Cardiac fibroblast (primary cell): ENCODE results near the gene TRAF2.

ENCODE experiments used
- DNase-seq, 2 donors: peaks; one replicate each; pipeline versions ENCODE4 v3.0.0 to v3.0.0-alpha.2; 2010; ENCODE audit warnings: low read depth in 2 of 2
- H3K4me3 ChIP-seq, 2 donors: replicated peaks in 1 of 2; 1 replicate in 1 of 2; 2 replicates in 1 of 2; pipeline ENCODE4 v1.5.1; 2011; ENCODE audit warnings: low read depth in 2 of 2, low read length in 2 of 2, mild to moderate bottlenecking in 2 of 2, moderate library complexity in 1 of 2
- CTCF ChIP-seq: IDR thresholded peaks from one replicate; pipeline ENCODE4 v1.5.1; 2011; ENCODE audit warnings: low read depth, mild to moderate bottlenecking, low read length, inconsistent platforms

Gene TRAF2

GRCh38 chr9:136910901-136911245 is 24.6 kb downstream of the TRAF2 start:
- H3K4me3 ChIP-seq = no peak overlapping the region
- no peak for TF ChIP-seq CTCF
- no peak for DNase-seq

GRCh38 chr9:136913701-136914438 is 27.6 kb downstream of the TRAF2 start:
- TF ChIP-seq CTCF = no peak
- no peak overlapping the region for H3K4me3 ChIP-seq
- DNase-seq = no peak

GRCh38 chr9:136915632-136916329 is 29.5 kb downstream of the TRAF2 start:
- no peak for TF ChIP-seq CTCF
- DNase-seq = no peak
- no peak overlapping the region for H3K4me3 ChIP-seq

- H3K4me3 ChIP-seq = no peak overlapping the region
- no peak for DNase-seq
- no peak for TF ChIP-seq CTCF
Observed at GRCh38 chr9:136916330-136917184, 30.2 kb downstream of the TRAF2 start.

- H3K4me3 ChIP-seq = no peak overlapping the region
- no peak for DNase-seq
- TF ChIP-seq CTCF = no peak
Observed at GRCh38 chr9:136917902-136918301, 31.6 kb downstream of the TRAF2 start.

- DNase-seq = no peak
- no peak overlapping the region for H3K4me3 ChIP-seq
- no peak for TF ChIP-seq CTCF
Observed at GRCh38 chr9:136920069-136920468, 33.8 kb downstream of the TRAF2 start.
